ENCODE data around the gene FCN1.

DNA sequence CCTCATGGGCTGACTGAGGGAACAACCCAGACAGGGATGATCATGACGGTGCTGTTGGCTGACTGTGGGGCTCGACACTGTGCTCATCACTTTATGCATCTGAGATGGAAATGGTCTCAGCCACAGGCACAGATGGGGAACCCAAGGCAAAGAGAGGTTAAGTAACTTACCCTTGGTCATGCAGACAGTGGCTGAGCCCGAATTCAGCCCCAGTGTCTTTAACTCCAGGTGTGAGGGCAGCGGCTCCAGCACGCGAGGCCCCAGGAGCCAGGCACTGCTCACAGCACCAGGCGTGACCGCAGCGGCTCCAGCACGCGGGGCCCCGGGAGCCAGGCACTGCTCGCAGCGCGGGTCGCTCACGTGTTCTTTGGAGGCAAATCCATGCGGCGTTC is 45.3 kb upstream of the FCN1 start:
- TF ChIP-seq CTCF (optimal IDR thresholded peaks at IDR 0.05 in 1 of 3, IDR thresholded peaks at IDR 0.05 in 1 of 3, conservative IDR thresholded peaks at IDR 0.05 in 1 of 3; ENCODE audit: extremely low read depth in 1 of 3, insufficient read depth in 2 of 3, low read length in 3 of 3): no peak
- TF ChIP-seq EZH2 (IDR thresholded peaks at IDR 0.05; ENCODE audit: low read length): no peak

Measured in keratinocyte (primary cell).